Vagina (tissue), 2 donors: ENCODE results near the gene EHD3.

Experiments
- POLR2A ChIP-seq, 2 donors: fragments of 450-650 bp; IDR thresholded peaks; one replicate each; pipeline ENCODE4 v1.6.1; 2017; ENCODE audit warnings: antibody characterized with exemption in 2 of 2, mild to moderate bottlenecking in 2 of 2, moderate library complexity in 2 of 2
- TF ChIP-seq, protein P1 (sequence below), 3 experiments: fragments of 450-650 bp in 2 of 3; fragments of 200-600 bp in 1 of 3; sonication (generic) in 1 of 3; IDR thresholded peaks; one replicate each; pipeline ENCODE4 v1.5.1; 2017 to 2019; ENCODE audit warnings: antibody characterized with exemption in 3 of 3, mild to moderate bottlenecking in 2 of 3, moderate library complexity in 2 of 3

GRCh38 chr2:31223749-31224148 lies 10.2 kb upstream of the EHD3 start:
- TF ChIP-seq, protein P1, sequence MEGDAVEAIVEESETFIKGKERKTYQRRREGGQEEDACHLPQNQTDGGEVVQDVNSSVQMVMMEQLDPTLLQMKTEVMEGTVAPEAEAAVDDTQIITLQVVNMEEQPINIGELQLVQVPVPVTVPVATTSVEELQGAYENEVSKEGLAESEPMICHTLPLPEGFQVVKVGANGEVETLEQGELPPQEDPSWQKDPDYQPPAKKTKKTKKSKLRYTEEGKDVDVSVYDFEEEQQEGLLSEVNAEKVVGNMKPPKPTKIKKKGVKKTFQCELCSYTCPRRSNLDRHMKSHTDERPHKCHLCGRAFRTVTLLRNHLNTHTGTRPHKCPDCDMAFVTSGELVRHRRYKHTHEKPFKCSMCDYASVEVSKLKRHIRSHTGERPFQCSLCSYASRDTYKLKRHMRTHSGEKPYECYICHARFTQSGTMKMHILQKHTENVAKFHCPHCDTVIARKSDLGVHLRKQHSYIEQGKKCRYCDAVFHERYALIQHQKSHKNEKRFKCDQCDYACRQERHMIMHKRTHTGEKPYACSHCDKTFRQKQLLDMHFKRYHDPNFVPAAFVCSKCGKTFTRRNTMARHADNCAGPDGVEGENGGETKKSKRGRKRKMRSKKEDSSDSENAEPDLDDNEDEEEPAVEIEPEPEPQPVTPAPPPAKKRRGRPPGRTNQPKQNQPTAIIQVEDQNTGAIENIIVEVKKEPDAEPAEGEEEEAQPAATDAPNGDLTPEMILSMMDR (IDR thresholded peaks at IDR 0.05), result no peak
- no peak for TF ChIP-seq POLR2A (IDR thresholded peaks at IDR 0.05)
